HG02943 (cell line): Measurements from ENCODE around the gene NIPBL.

Experiments
- ATAC-seq: cut with Tn5 transposase; IDR thresholded peaks from one replicate; pipeline ENCODE4 v1.9.1; 2021; ENCODE audit warnings: mild to moderate bottlenecking, low read depth, moderate library complexity; ENCODE audit not compliant: unreplicated experiment

NIPBL gene

GRCh38 chr5:36944607-36945225 is 68.1 kb downstream of the NIPBL start:
- no peak for ATAC-seq

GRCh38 chr5:36945687-36946086 is 69.1 kb downstream of the NIPBL start:
- ATAC-seq = no peak

GRCh38 chr5:36946101-36946500 is 69.5 kb downstream of the NIPBL start:
- ATAC-seq = no peak

GRCh38 chr5:36948041-36948440 is 71.5 kb downstream of the NIPBL start:
- ATAC-seq = no peak

GRCh38 chr5:36948650-36949049 is 72.1 kb downstream of the NIPBL start:
- no peak for ATAC-seq

GRCh38 chr5:36949593-36949992 is 73.0 kb downstream of the NIPBL start:
- ATAC-seq = no peak

- ATAC-seq = no peak
Observed at GRCh38 chr5:36950586-36951457, 74.3 kb downstream of the NIPBL start.

- ATAC-seq = no peak
Observed at GRCh38 chr5:36953043-36953442, 76.5 kb downstream of the NIPBL start.

- no peak for ATAC-seq
Observed at GRCh38 chr5:36957953-36958537, 81.5 kb downstream of the NIPBL start.

- ATAC-seq = no peak
Observed at GRCh38 chr5:36958612-36959011, 82.0 kb downstream of the NIPBL start.

GRCh38 chr5:36965179-36965578 is 88.6 kb downstream of the NIPBL start:
- no peak for ATAC-seq

GRCh38 chr5:36969700-36970395 is 93.3 kb downstream of the NIPBL start:
- ATAC-seq = no peak

- no peak for ATAC-seq
Observed at GRCh38 chr5:36978196-36978595, 101.6 kb downstream of the NIPBL start.

GRCh38 chr5:36982146-36982545 is 105.6 kb downstream of the NIPBL start:
- ATAC-seq = no peak

- no peak for ATAC-seq
Observed at GRCh38 chr5:36985387-36985786, 108.8 kb downstream of the NIPBL start.

- ATAC-seq = no peak
Observed at GRCh38 chr5:36988396-36988795, 111.8 kb downstream of the NIPBL start.

GRCh38 chr5:36998578-36998977 is 122.0 kb downstream of the NIPBL start:
- no peak for ATAC-seq

GRCh38 chr5:37002176-37002751 is 125.7 kb downstream of the NIPBL start:
- no peak for ATAC-seq

- ATAC-seq = no peak
Observed at GRCh38 chr5:37005252-37005651, 128.7 kb downstream of the NIPBL start.

GRCh38 chr5:37005946-37006540 is 129.5 kb downstream of the NIPBL start:
- ATAC-seq = no peak
